Measurements from ENCODE around the gene SUPT4H1.

- TF ChIP-seq CTCF (IDR thresholded peaks at IDR 0.05) (no peak), POLR2A (IDR thresholded peaks at IDR 0.05) (no peak)
Measured at GRCh38 chr17:58324409-58325288, 27.4 kb downstream of the SUPT4H1 start.
